Lower lobe of right lung (tissue), 2 donors: ENCODE results near the gene ATP6V1F. TPM values are rescaled to one million over a fixed set of nuclear protein-coding genes. Genes with fewer than 3 reads are reported as not detected.

Source experiments
- ATAC-seq, 2 donors: fragments of 200-7000 bp; cut with Tn5 transposase; one replicate each; pipeline ENCODE4 v1.9.1; 2020 to 2022; ENCODE audit warnings: mild to moderate bottlenecking in 2 of 2, moderate library complexity in 2 of 2
- DNase-seq: peaks from one replicate; pipeline ENCODE4 v3.0.0-alpha.2; 2020
- H3K27ac ChIP-seq: fragments of 200-600 bp; one replicate; pipeline ENCODE4 v1.8.0; 2022
- H3K27me3 ChIP-seq: fragments of 200-600 bp; one replicate; pipeline ENCODE4 v1.8.0; 2022; ENCODE audit warnings: low read depth
- H3K36me3 ChIP-seq: fragments of 200-600 bp; one replicate; pipeline ENCODE4 v1.8.0; 2022; ENCODE audit warnings: mild to moderate bottlenecking
- H3K4me1 ChIP-seq: fragments of 200-600 bp; one replicate; pipeline ENCODE4 v1.8.0; 2022
- H3K4me3 ChIP-seq: fragments of 200-600 bp; one replicate; pipeline ENCODE4 v1.8.0; 2022; ENCODE audit warnings: mild to moderate bottlenecking
- H3K9me3 ChIP-seq: fragments of 200-600 bp; one replicate; pipeline ENCODE4 v1.8.0; 2022
- CTCF ChIP-seq: fragments of 200-600 bp; IDR thresholded peaks from one replicate; pipeline ENCODE4 v1.8.0; 2022; ENCODE audit warnings: antibody characterized with exemption, mild to moderate bottlenecking
- intact Hi-C: fragments of 100-400 bp; cut with DNase I; formaldehyde crosslinking; loops from one replicate; pipeline ENCODE4 v1.11.0; 2022
- total RNA-seq: library from RNA; stranded (reverse); fragmentation: NEBNext Ultra II Directional; extraction: Animal tissue kit (Norgen Biotek cat#: 25700); gene quantifications from one replicate; pipeline ENCODE4 v1.2.1, GENCODE V29; 2021
- donor health status: DM: no; HTN: yes; CAD: no; lungs with severe emphysema.

Gene ATP6V1F
- total RNA-seq, 1 donor from 2014 or later, result 208 TPM

GRCh38 chr7:128845475-128845874, 17.2 kb upstream of the ATP6V1F start:
- Histone ChIP-seq H3K36me3 (no peaks in the 10 kb centered on the region), H3K4me1 (no peaks in the 10 kb centered on the region), H3K27ac (no peak overlapping the region), H3K9me3 (no peaks in the 10 kb centered on the region), H3K27me3 (no peaks in the 10 kb centered on the region), H3K4me3 (no peak overlapping the region)
- no peak for ATAC-seq
- no peak for TF ChIP-seq CTCF
- intact Hi-C loops, result no loop called here
- no peak for DNase-seq

- intact Hi-C loops, result no loop called here
- no peaks in the 10 kb centered on the region for H3K4me1 ChIP-seq
- no peaks in the 10 kb centered on the region for H3K27me3 ChIP-seq
- no peak overlapping the region for H3K4me3 ChIP-seq
- ATAC-seq (no peak), DNase-seq (no peak)
- no peak for TF ChIP-seq CTCF
- no peaks in the 10 kb centered on the region for H3K36me3 ChIP-seq
- H3K9me3 ChIP-seq, result no peaks in the 10 kb centered on the region
- H3K27ac ChIP-seq, result no peak overlapping the region
Observed at GRCh38 chr7:128845987-128846386, 16.7 kb upstream of the ATP6V1F start.

- Histone ChIP-seq H3K27me3 (no peaks in the 10 kb centered on the region), H3K36me3 (no peaks in the 10 kb centered on the region), H3K27ac (no peak overlapping the region), H3K9me3 (no peaks in the 10 kb centered on the region), H3K4me1 (no peaks in the 10 kb centered on the region), H3K4me3 (no peak overlapping the region)
- no peak for ATAC-seq
- no peak for TF ChIP-seq CTCF
- intact Hi-C loops, result no loop called here
- no peak for DNase-seq
Observed at GRCh38 chr7:128846781-128847444, 15.7 kb upstream of the ATP6V1F start.

- no peaks in the 10 kb centered on the region for H3K36me3 ChIP-seq
- ATAC-seq, result no peak
- H3K27ac ChIP-seq, result no peak overlapping the region
Observed at GRCh38 chr7:128847721-128848211, 14.9 kb upstream of the ATP6V1F start.

GRCh38 chr7:128848289-128849155, 14.1 kb upstream of the ATP6V1F start:
- no peaks in the 10 kb centered on the region for H3K27me3 ChIP-seq
- no peaks in the 10 kb centered on the region for H3K36me3 ChIP-seq

More at GRCh38 chr7:128847721-128848211, 14.9 kb upstream of the ATP6V1F start:
- Histone ChIP-seq H3K4me1 (no peaks in the 10 kb centered on the region), H3K4me3 (no peak overlapping the region), H3K27me3 (no peaks in the 10 kb centered on the region), H3K9me3 (no peaks in the 10 kb centered on the region)
- TF ChIP-seq CTCF, result no peak
- intact Hi-C loops, result no loop called here
- DNase-seq, result no peak

More at GRCh38 chr7:128848289-128849155, 14.1 kb upstream of the ATP6V1F start:
- no peaks in the 10 kb centered on the region for H3K9me3 ChIP-seq
- no peak for TF ChIP-seq CTCF
- ATAC-seq (no peak), DNase-seq (no peak)
- intact Hi-C loops, result no loop called here
- H3K27ac ChIP-seq, result no peak overlapping the region
- no peaks in the 10 kb centered on the region for H3K4me1 ChIP-seq
- no peak overlapping the region for H3K4me3 ChIP-seq
